ENCODE data around the gene SNAPC2. TPM values are rescaled to one million over a fixed set of nuclear protein-coding genes. Genes with fewer than 3 reads are reported as not detected.

The SNAPC2 gene
- total and polyA plus RNA-seq, 7 donors, result 4.6 to 16.0 (median 8.5) TPM

DNA sequence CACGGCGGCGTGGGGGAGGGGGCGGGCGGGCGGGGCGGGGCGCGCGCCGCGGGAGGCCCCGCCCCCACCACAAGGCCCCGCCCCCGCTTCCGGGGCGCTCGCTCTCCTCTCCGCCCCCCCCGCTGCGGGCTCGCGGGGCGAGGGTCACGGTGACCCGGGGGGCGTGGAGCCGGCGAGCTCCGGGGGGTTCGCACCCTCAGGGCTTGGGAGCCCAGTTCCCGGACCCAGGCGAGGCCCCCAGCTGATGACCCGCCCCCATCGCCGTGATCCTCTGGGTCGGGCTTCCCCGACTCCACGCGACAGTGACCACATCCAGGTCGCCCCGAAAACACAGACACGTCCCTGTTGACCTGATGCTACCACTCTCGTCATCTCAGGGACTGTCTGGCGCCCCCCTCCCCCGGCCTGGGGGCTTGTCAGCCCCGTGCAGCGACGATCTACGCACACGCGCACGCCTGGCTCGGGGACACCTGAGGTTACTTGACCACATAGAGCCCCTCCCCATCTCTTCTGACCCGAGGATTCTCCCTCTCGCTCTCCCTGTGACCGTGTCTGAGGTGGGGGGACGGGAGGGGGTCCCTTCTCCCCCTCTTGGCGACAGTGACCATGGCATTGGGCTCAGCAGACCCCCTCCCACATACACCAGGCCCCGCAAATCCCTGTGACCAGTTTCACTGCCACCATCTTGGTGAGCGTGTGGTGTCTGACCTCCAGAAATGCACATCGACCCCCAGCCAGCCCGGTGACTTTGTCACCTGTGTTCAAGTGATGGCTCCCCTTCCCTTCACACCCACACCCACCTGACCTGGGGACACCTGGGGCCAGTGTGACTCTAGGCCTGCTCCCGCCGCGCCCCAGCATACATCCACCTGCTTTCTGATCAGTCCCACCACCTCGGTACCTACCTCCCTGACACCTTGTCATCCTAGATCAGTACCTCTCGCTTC, 15.8 kb upstream of the SNAPC2 start:
- intact Hi-C loops (cut with DNase I), result loop anchor here in 1 of 2 donors (5.0 kb wide), 1 partner anchor 928 kb away; the partner anchor contains the start of genes MBD3L1 and ZNF558
- Histone ChIP-seq H3K27ac (peak overlapping the region; percentile 91), H3K9me3 (no peaks in the 10 kb centered on the region), H3K27me3 (ENCODE audit: insufficient read depth in 3 of 3, low read length in 2 of 3) (no peaks in the 10 kb centered on the region), H3K4me1 (peaks cover 27% of the 10 kb centered on the region), H3K36me3 (ENCODE audit: insufficient read depth in 1 of 2, low read depth in 1 of 2) (peaks cover 0 to 16% of the 10 kb centered on the region in 2 donors), H3K4me3 (peak overlapping the region; percentile 86)
- ATAC-seq, result peak; percentile 39 to 65 (median 54)
- peak; percentile 70 to 83 for DNase-seq
- TF ChIP-seq, protein P1, sequence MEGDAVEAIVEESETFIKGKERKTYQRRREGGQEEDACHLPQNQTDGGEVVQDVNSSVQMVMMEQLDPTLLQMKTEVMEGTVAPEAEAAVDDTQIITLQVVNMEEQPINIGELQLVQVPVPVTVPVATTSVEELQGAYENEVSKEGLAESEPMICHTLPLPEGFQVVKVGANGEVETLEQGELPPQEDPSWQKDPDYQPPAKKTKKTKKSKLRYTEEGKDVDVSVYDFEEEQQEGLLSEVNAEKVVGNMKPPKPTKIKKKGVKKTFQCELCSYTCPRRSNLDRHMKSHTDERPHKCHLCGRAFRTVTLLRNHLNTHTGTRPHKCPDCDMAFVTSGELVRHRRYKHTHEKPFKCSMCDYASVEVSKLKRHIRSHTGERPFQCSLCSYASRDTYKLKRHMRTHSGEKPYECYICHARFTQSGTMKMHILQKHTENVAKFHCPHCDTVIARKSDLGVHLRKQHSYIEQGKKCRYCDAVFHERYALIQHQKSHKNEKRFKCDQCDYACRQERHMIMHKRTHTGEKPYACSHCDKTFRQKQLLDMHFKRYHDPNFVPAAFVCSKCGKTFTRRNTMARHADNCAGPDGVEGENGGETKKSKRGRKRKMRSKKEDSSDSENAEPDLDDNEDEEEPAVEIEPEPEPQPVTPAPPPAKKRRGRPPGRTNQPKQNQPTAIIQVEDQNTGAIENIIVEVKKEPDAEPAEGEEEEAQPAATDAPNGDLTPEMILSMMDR (IDR thresholded peaks at IDR 0.05), result no peak
- 11 to 19% (median 19%) methylated on average over 31 to 65 of the region's 68 CpGs for WGBS, 3 donors

DNA sequence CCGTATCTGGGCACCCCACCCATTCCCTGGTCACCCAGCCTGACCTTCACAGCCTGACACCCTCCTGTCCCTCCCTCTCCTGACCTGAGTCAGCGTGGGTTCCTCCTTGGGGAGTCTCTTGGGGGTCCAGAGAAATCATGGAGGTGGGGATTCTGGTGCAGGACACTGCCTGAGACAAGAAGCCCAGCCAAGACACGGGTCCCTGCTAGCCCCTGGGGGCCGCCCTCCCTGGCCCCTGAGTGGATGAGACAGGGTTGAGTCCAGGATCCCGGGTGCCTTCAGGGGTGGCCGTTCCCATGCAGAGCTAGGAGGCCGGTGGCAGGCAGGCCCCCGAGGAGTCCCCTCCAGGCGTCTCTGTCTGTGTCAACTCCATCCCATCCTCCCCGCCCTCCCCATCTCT, 14.9 kb upstream of the SNAPC2 start:
- WGBS, 3 donors, result 46 to 68% (median 61%) methylated on average over 10 of the region's 10 CpGs
- peak overlapping the region; percentile 86 for H3K4me3 ChIP-seq
- no peak for DNase-seq
- no peaks in the 10 kb centered on the region for H3K9me3 ChIP-seq
- H3K27ac ChIP-seq, result peak overlapping the region; percentile 91
- no peak for ATAC-seq
- H3K27me3 ChIP-seq (ENCODE audit: insufficient read depth in 3 of 3, low read length in 2 of 3), result no peaks in the 10 kb centered on the region
- peaks cover 26% of the 10 kb centered on the region for H3K4me1 ChIP-seq
- H3K36me3 ChIP-seq (ENCODE audit: insufficient read depth in 1 of 2, low read depth in 1 of 2), result peaks cover 1 to 25% of the 10 kb centered on the region in 2 donors
- TF ChIP-seq, protein P1 (IDR thresholded peaks at IDR 0.05), result no peak
- intact Hi-C loops (cut with DNase I), result no loop called here

DNA sequence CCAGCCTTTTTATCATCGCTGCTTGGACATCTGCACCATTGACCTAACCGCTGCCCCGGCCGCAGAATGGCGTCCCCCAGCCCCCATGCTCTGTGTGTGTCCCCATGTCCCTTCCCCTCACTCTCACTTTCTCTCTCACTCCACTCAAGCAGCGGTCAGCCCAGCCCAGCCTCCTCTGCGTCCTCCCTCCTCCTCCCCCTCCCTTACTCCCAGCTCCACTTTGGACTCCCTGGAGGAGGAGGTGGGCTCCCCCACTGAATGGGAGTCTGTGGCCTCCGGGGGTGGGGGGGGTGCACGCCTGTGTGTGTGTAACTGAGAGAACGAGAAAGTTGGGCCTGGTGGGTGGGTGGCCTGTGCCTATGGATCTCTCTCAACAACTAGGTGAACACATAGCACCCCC, 14.3 kb upstream of the SNAPC2 start:
- DNase-seq, result no peak
- TF ChIP-seq, protein P1 (IDR thresholded peaks at IDR 0.05), result no peak
- no peak overlapping the region for H3K27ac ChIP-seq
- no peaks in the 10 kb centered on the region for H3K9me3 ChIP-seq
- H3K4me3 ChIP-seq, result no peak overlapping the region
- no peaks in the 10 kb centered on the region for H3K27me3 ChIP-seq (ENCODE audit: insufficient read depth in 3 of 3, low read length in 2 of 3)
- H3K4me1 ChIP-seq, result peaks cover 22% of the 10 kb centered on the region
- peaks cover 4 to 31% of the 10 kb centered on the region in 2 donors for H3K36me3 ChIP-seq (ENCODE audit: insufficient read depth in 1 of 2, low read depth in 1 of 2)
- no peak for ATAC-seq
- 80 to 84% (median 84%) methylated on average over 10 of the region's 10 CpGs for WGBS, 3 donors
- intact Hi-C loops (cut with DNase I), result no loop called here

DNA sequence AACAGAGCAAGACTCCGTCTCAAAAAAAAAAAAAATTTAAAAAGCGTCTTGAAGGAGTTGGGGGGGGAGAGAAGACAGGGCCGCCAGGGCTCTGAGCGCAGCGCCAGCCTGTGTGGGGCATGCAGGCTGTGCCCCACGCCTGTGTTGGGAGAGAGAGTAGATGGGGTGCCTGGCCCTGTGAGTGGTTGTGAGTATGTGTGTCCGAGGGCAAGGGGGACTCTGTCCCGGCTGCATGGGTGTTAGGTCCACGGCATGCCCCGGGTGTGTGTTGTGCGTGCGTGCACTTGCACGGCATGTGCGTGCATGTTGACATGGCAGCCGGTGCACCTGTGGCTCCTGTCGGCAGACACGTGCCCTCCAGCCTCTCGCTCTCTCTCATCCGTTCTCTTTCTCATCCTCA, 13.0 kb upstream of the SNAPC2 start:
- no peak for DNase-seq
- TF ChIP-seq, protein P1 (IDR thresholded peaks at IDR 0.05), result no peak
- Histone ChIP-seq H3K27me3 (ENCODE audit: insufficient read depth in 3 of 3, low read length in 2 of 3) (no peaks in the 10 kb centered on the region), H3K27ac (no peak overlapping the region), H3K9me3 (no peaks in the 10 kb centered on the region), H3K36me3 (ENCODE audit: insufficient read depth in 1 of 2, low read depth in 1 of 2) (peaks cover 4 to 43% of the 10 kb centered on the region in 2 donors), H3K4me3 (no peak overlapping the region), H3K4me1 (peaks cover 22% of the 10 kb centered on the region)
- no peak for ATAC-seq
- WGBS, 3 donors, result 88 to 89% (median 89%) methylated on average over 19 of the region's 19 CpGs
- intact Hi-C loops (cut with DNase I), result no loop called here
